Spleen (tissue), 11 donors: ENCODE data around the gene NBAS. TPM values are rescaled to one million over a fixed set of nuclear protein-coding genes. Genes with fewer than 3 reads are reported as not detected.

Source experiments
- DNase-seq: peaks from one replicate; pipeline ENCODE4 v3.0.0-alpha.2; 2020
- H3K27ac ChIP-seq, 8 donors: fragments of 200-600 bp; sonication (generic) in 7 of 8; 1 replicate in 4 of 8; 2 replicates in 4 of 8; pipeline versions ENCODE4 v1.5.0 to v1.8.0; 2016 to 2021; ENCODE audit warnings: inconsistent platforms in 4 of 8, mild to moderate bottlenecking in 4 of 8, moderate library complexity in 1 of 8
- H3K27me3 ChIP-seq, 7 donors: fragments of 200-600 bp; sonication (generic) in 6 of 7; replicated peaks in 1 of 7; 1 replicate in 4 of 7; 2 replicates in 3 of 7; pipeline versions ENCODE4 v1.5.0 to v1.8.0; 2016 to 2021; ENCODE audit warnings: inconsistent platforms in 3 of 7, mild to moderate bottlenecking in 1 of 7
- H3K36me3 ChIP-seq, 6 donors: fragments of 200-600 bp; sonication (generic) in 5 of 6; 1 replicate in 4 of 6; 2 replicates in 2 of 6; pipeline versions ENCODE4 v1.5.0 to v1.8.0; 2016 to 2021; ENCODE audit warnings: inconsistent platforms in 2 of 6
- H3K4me1 ChIP-seq, 6 donors: fragments of 200-600 bp; sonication (generic) in 5 of 6; 1 replicate in 3 of 6; 2 replicates in 3 of 6; pipeline versions ENCODE4 v1.5.0 to v1.8.0; 2016 to 2021; ENCODE audit warnings: inconsistent platforms in 3 of 6
- H3K4me3 ChIP-seq, 8 donors: fragments of 200-600 bp; sonication (generic) in 7 of 8; 1 replicate in 4 of 8; 2 replicates in 4 of 8; pipeline versions ENCODE4 v1.5.0 to v1.8.0; 2016 to 2021; ENCODE audit warnings: inconsistent platforms in 4 of 8, mild to moderate bottlenecking in 4 of 8, moderate library complexity in 2 of 8
- H3K9me3 ChIP-seq, 8 donors: fragments of 200-600 bp; sonication (generic) in 7 of 8; 1 replicate in 4 of 8; 2 replicates in 4 of 8; pipeline versions ENCODE4 v1.5.0 to v1.8.0; 2016 to 2021; ENCODE audit warnings: inconsistent platforms in 4 of 8
- POLR2A ChIP-seq, 3 donors: fragments of 450-650 bp; IDR thresholded peaks; one replicate each; pipeline ENCODE4 v1.5.1; 2017; ENCODE audit warnings: antibody characterized with exemption in 3 of 3, mild to moderate bottlenecking in 1 of 3
- POLR2AphosphoS5 ChIP-seq, 3 donors: sonication (generic); formaldehyde crosslinking; IDR thresholded peaks; one replicate each; pipeline ENCODE4 v1.5.1; 2017; ENCODE audit warnings: antibody characterized with exemption in 3 of 3
- WGBS, 5 donors: extraction: QIAGEN DNeasy Blood & Tissue Kit in 3 of 5; methylation state at CpG; one replicate each; pipeline versions ENCODE4 v1.1.5 to v1.1.7; 2013 to 2018; 5-methylcytosine and 5-hydroxymethylcytosine counted together
- intact Hi-C: fragments of 100-400 bp; cut with DNase I; formaldehyde crosslinking; loops from one replicate; pipeline ENCODE4 v1.15.0; 2023; ENCODE audit warnings: low total_unique reads
- polyA plus RNA-seq, 3 donors: library from polyadenylated mRNA; stranded (reverse); fragments of 200-250 nt; gene quantifications; one replicate each; pipeline ENCODE4 v1.2.1, GENCODE V29; 2013
- total RNA-seq, 7 donors: library from RNA; depleted of rRNA in 3 of 7; stranded (reverse); fragments of >200 nt in 3 of 7; fragmentation: NEBNext Ultra II Directional in 4 of 7; extraction: Animal tissue kit (Norgen Biotek cat#: 25700) in 4 of 7; gene quantifications; one replicate each; pipeline versions ENCODE4 v1.1.0 to v1.2.1, GENCODE V29; 2016 to 2021
- TF ChIP-seq, protein P1 (sequence below), 11 experiments: fragments of 200-600 bp in 7 of 11; fragments of 450-650 bp in 4 of 11; sonication (generic) in 4 of 11; IDR thresholded peaks in 8 of 11; conservative IDR thresholded peaks in 3 of 11; 1 replicate in 7 of 11; 2 replicates in 4 of 11; pipeline versions ENCODE4 v1.4.0 to v1.8.0; 2016 to 2021; ENCODE audit warnings: antibody characterized with exemption in 11 of 11, inconsistent platforms in 4 of 11, mild to moderate bottlenecking in 1 of 11
- donor health status: healthy with polysubstance abuse.
- donor health status: DM: no; HTN: no; CAD: no; lungs with moderate emphysema.
- donor health status: DM: no; HTN: no; CAD: no.
- donor health status: Bipolar disorder and iron deficiency.
- donor health status: healthy.
- donor health status: DM: no; HTN: no; CAD: no.
- donor health status: DM: yes; HTN: yes; CAD: no.

Gene NBAS
- total and polyA plus RNA-seq, 10 donors, result 21.1 to 49.0 (median 40.9) TPM

DNA sequence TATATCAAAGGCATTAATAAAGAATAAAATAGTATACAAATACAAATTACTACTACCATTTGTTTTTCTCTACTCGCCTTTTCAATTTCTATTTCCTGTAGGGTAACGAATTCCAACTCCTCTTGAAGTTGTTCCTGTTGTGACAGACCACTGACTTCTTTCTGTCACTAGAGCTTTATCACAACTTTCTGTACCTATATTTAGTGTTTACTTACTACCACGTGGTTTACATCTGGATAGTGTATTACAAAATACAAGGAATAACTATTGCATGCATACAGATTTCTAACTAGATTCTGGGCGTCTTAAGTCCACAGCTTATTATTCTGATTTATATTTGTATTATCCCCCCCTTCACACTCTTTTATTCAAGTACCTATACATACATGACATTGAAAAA, 22.3 kb downstream of the NBAS start:
- Histone ChIP-seq H3K27me3 (no peaks in the 10 kb centered on the region), H3K27ac (no peak overlapping the region), H3K4me1 (peaks cover 0 to 12% (median 7%) of the 10 kb centered on the region in 6 donors), H3K4me3 (no peak overlapping the region), H3K36me3 (peaks cover 0 to 49% (median 7%) of the 10 kb centered on the region in 6 donors), H3K9me3 (no peaks in the 10 kb centered on the region)
- 71 to 84% (median 75%) methylated on average over 4 of the region's 4 CpGs for WGBS, 5 donors
- no peak for TF ChIP-seq POLR2A (IDR thresholded peaks at IDR 0.05)
- no peak for TF ChIP-seq POLR2AphosphoS5 (IDR thresholded peaks at IDR 0.05)
- TF ChIP-seq, protein P1, sequence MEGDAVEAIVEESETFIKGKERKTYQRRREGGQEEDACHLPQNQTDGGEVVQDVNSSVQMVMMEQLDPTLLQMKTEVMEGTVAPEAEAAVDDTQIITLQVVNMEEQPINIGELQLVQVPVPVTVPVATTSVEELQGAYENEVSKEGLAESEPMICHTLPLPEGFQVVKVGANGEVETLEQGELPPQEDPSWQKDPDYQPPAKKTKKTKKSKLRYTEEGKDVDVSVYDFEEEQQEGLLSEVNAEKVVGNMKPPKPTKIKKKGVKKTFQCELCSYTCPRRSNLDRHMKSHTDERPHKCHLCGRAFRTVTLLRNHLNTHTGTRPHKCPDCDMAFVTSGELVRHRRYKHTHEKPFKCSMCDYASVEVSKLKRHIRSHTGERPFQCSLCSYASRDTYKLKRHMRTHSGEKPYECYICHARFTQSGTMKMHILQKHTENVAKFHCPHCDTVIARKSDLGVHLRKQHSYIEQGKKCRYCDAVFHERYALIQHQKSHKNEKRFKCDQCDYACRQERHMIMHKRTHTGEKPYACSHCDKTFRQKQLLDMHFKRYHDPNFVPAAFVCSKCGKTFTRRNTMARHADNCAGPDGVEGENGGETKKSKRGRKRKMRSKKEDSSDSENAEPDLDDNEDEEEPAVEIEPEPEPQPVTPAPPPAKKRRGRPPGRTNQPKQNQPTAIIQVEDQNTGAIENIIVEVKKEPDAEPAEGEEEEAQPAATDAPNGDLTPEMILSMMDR (IDR thresholded peaks at IDR 0.05 in 8 of 11, conservative IDR thresholded peaks at IDR 0.05 in 3 of 11), result no peak
- no peak for DNase-seq
- intact Hi-C loops, result no loop called here

DNA sequence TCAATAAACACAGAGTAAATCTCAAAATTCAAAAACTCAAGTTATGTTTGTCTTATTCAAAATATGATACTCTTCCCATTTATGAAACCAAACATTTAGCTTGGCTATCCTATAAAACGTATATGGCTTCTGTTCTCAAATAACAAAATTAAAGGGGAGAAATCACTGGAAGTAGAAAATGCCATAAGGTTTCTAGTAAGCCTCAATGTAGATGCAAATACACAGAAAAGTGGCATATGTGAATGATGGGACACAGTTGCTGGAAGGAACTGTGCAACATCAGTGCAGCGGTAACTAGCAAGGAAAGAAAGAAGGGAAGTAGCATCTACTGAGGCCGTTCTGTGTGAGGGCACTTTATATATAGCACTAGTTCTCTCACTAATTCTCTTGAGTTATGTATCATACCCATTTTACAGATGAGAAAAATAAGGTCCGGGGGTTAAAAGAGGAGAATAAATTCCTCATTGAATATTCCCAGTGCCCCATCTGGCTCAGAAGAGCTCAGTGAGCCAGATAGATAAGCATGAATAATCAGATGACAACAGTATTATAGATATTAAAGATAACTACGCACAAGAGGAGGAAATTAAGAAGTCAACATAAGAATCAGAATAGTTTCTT, 27.2 kb downstream of the NBAS start:
- DNase-seq, result no peak
- no peaks in the 10 kb centered on the region for H3K27me3 ChIP-seq
- no peak overlapping the region for H3K4me3 ChIP-seq
- TF ChIP-seq, protein P1 (IDR thresholded peaks at IDR 0.05 in 8 of 11, conservative IDR thresholded peaks at IDR 0.05 in 3 of 11), result no peak
- no peak for TF ChIP-seq POLR2A (IDR thresholded peaks at IDR 0.05)
- no peak for TF ChIP-seq POLR2AphosphoS5 (IDR thresholded peaks at IDR 0.05)
- 94 to 98% (median 95%) methylated on average over 5 of the region's 5 CpGs for WGBS, 5 donors
- H3K4me1 ChIP-seq, result peaks cover 0 to under 1% (median 0%) of the 10 kb centered on the region in 6 donors
- H3K36me3 ChIP-seq, result peaks cover 0 to 81% (median 26%) of the 10 kb centered on the region in 6 donors
- intact Hi-C loops, result no loop called here
- H3K27ac ChIP-seq, result no peak overlapping the region
- no peaks in the 10 kb centered on the region for H3K9me3 ChIP-seq

DNA sequence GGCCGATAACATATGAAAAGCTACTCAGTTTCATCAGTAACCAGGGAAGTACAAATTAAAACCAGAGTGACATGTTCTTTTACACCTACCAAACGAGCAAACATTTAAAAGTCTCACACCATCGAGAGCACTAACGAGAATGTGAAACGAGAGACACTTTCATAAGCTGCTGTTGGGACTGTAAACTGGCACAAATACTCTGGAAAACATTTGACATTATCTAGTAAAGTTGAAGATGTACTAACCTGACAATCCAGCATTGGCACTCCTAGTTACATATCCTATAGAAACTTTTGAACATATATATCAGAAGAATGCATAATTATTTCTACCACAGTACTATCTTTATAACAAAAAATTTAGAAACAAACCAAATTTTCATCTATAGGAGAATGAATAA, 28.1 kb downstream of the NBAS start:
- no peak for DNase-seq
- TF ChIP-seq POLR2A (IDR thresholded peaks at IDR 0.05), result no peak
- no peak for TF ChIP-seq POLR2AphosphoS5 (IDR thresholded peaks at IDR 0.05)
- TF ChIP-seq, protein P1 (IDR thresholded peaks at IDR 0.05 in 8 of 11, conservative IDR thresholded peaks at IDR 0.05 in 3 of 11), result no peak
- Histone ChIP-seq H3K27ac (no peak overlapping the region), H3K9me3 (no peaks in the 10 kb centered on the region), H3K27me3 (no peaks in the 10 kb centered on the region), H3K4me1 (no peaks in the 10 kb centered on the region), H3K4me3 (no peak overlapping the region), H3K36me3 (peaks cover 0 to 72% (median 26%) of the 10 kb centered on the region in 6 donors)
- intact Hi-C loops, result no loop called here
- 93 to 98% (median 95%) methylated on average over 5 of the region's 5 CpGs for whole genome bisulfite sequencing, 5 donors

DNA sequence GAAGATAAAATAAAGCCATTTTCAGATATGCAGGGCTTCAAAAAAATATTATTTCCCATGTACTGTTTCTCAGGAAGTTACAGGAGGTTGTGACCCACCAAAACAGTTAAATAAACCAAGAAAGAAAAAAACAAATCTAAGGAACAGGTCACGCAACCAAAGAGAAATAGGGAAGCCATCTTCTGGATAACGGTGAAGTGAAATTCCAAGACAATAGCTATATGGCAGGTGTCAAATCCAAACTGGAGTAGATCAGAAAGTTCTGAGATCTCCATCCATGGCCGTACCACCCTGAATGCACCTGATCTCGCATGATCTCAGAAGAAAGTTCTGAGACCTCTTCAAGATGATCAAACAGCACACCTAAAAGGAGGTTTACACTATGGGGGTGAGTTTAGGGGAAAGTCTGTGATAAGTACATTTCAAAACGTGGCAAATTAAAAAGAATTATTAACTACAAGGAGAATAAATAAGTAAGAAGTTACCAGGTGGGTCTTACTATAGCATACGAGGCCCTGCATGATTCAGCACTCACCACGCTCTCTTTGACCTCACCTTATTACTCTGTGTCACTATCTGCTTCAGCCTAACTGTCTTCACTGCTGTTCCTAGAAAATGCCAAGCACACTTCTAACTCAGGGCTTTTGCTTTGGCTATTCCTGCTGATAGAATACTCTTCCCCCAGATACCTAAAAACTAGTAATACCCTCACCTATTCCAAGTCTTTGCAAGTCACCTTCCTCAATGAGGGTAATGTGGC, 29.9 kb downstream of the NBAS start:
- Histone ChIP-seq H3K9me3 (no peaks in the 10 kb centered on the region), H3K4me3 (no peak overlapping the region), H3K27me3 (no peaks in the 10 kb centered on the region), H3K4me1 (no peaks in the 10 kb centered on the region), H3K36me3 (peaks cover 0 to 77% (median 28%) of the 10 kb centered on the region in 6 donors), H3K27ac (no peak overlapping the region)
- WGBS, 5 donors, result 93 to 97% (median 95%) methylated on average over 7 of the region's 7 CpGs
- intact Hi-C loops, result no loop called here
- DNase-seq, result no peak
- TF ChIP-seq, protein P1 (IDR thresholded peaks at IDR 0.05 in 8 of 11, conservative IDR thresholded peaks at IDR 0.05 in 3 of 11), result no peak
- no peak for TF ChIP-seq POLR2A (IDR thresholded peaks at IDR 0.05)
- TF ChIP-seq POLR2AphosphoS5 (IDR thresholded peaks at IDR 0.05), result no peak
